ENCODE results near the gene C4orf36.

Gene C4orf36

DNA sequence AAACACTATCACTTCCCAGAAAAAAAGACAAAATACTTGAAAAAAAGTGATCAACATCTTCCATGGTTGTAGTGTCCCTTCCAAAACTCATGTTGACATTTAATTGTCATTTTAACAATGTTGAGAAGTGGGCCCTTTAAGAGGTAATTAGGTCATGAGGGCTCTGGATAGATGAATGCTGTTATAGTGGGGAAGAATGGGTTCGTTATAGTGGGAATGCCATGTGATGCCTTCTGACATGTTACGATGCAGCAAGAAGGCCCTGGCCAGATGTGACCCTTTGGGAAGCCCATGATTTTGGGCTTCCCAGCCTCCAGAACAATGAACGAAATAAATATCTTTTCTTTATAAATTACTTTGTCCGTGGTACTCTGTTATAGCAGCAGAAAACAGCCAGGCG is 39.0 kb downstream of the C4orf36 start:
- no peak for DNase-seq

DNA sequence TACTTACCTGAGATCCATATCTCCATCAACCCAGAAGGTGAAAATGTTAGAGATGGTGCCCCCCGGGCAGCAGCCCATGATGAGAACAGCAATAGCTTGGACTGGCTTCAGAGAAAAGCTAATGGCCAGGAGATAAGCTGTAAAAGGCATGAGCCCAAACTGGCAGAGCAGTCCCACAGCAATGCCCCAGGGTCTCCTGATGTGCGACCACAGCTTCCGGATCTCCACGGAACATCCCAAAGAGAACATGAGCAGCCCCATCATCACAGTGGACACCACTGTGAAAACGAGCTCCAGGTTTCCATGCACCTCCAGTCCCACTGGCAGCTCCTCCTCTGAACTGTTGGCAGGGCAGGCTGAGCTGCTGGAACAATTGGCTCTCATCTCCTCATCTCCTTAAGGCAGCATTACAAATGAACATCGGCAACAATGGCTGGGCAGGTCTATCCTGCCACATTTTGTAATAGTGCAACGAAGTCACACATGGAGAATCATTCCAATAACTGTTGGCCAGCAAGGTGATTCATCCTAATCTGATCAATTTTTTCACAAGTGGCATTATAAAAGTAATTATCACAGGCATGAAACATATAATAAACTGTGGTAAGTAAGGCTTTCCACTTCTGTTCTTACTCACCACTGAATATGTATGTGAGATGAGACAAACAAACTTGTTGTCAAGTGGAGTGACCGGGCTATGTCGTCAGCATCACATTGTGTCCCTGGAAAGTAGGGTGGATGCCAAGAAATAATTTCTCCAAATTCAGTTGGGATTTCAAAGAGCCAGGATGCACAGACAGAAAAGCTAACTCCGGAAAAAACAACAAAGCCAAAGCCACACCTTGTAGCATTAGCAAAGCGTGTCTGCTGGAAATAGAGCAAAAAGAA is 43.2 kb downstream of the C4orf36 start, which contains the start of gene SLC10A6:
Gene SLC10A6 (minus strand): TSS at position 653 of the 888 bp plus-strand sequence. CDS start 269 bp downstream, at position 384.
- no peak for DNase-seq

DNA sequence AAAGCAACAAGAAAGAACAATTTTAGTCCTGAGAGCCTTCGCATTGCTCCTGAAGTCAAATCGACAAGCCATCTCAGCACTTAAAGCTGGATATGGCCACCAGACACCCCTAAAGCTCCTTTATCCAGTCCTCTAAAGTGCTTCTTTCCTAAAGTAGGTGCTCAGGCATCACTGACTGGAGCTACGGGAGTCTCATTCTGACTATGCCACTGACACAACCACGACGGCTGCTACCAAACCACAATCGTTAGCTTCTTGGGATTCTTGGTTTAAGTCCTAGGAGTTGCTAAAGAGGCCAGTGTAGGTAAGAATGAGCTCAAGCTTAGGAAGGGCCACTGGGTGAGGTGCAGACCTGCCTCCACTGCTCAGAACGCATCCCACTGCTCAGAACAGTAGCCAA is 44.1 kb downstream of the C4orf36 start:
- no peak for DNase-seq

DNA sequence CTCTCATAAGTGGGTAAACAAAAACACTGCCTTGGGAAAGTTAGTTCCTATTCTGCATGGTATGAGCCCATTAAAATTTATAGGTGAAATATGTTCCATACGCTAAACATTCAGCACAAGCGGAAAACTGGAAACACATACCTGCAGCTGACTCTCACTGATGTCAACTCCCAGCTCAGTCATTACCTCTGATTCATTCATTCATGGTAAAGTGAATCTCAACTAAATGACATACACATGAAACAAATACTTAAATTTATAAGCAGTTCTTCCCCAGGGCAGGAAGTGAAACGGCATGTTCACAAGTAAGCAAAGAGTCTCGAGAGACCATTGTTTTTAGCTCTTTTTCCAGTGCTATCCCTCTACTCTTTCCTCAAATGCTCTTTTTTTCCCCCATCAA is 44.7 kb downstream of the C4orf36 start:
- DNase-seq, result no peak

DNA sequence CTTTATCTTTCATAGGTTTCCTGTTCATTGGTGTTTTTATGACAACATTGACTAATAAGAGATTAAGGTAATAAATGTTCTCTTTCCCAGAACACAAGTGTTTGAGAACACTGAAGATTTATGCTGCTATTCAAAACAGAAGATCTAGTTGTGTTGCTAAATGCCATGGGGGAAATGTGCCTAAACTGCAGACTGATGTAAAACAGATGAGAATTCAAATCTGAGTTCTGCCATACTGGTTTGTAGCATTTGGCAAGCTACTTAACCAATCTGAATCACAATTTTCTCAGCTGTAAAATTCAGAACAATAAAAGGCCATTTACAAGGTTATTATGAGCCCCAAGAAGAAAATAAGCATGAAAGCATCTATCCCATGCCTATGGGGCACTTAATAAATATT is 45.3 kb downstream of the C4orf36 start:
- DNase-seq, result no peak

DNA sequence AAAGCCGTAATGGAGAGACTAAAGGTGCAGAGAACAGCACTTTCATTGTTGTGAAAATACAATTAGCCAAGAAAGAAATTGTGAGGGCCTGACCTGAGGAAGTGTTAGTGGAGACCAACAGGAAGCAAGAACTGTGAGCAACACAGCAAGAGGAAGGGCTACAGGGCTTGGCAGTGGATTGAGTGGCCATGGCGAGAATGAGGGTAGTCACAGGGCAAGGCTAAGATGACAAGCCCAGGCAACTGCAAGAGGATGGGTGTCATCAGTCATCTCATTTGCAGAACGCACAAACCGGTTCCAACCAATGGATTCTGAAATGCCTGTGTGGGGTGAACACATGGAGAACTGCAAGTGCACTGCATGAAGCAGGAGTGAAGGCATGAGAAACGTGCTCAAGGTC is 46.6 kb downstream of the C4orf36 start:
- DNase-seq, result no peak

DNA sequence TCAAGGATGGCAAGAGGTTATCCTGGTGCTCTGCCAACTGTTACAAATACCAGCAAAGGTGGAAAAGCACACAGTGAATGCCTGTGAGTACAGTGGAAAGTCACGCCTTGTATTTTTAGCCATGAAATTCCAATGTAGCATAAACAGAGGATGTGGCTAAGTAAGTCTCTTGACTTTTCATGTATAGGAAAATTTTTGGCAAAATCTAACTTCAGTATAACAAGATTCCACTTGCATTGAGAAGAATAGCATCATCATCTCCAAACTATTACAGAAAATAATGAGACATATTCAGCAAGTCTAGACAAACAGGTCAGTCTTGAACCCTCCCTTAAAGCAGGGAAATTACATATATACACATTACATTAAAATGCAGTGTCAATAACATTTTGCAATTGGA is 50.9 kb downstream of the C4orf36 start:
- no peak for DNase-seq

DNA sequence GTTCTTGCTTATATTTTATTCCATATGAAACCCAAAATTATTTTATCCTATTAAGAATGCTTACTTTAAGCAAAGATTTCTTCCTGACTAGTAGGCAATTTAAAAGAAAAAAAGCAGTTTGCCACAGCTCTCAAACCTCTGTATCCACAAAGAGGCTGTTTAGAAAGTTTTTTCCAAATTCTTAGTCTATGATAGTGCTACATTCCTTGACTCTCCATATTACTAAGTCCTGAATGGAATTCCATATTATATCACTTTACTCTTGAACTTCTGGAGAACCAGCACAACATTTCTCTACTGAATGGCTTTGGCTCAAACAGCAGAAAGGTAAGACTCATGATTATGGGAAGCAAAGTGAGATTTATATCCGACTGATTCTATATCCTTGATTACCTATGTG is 51.4 kb downstream of the C4orf36 start:
- no peak for DNase-seq

DNA sequence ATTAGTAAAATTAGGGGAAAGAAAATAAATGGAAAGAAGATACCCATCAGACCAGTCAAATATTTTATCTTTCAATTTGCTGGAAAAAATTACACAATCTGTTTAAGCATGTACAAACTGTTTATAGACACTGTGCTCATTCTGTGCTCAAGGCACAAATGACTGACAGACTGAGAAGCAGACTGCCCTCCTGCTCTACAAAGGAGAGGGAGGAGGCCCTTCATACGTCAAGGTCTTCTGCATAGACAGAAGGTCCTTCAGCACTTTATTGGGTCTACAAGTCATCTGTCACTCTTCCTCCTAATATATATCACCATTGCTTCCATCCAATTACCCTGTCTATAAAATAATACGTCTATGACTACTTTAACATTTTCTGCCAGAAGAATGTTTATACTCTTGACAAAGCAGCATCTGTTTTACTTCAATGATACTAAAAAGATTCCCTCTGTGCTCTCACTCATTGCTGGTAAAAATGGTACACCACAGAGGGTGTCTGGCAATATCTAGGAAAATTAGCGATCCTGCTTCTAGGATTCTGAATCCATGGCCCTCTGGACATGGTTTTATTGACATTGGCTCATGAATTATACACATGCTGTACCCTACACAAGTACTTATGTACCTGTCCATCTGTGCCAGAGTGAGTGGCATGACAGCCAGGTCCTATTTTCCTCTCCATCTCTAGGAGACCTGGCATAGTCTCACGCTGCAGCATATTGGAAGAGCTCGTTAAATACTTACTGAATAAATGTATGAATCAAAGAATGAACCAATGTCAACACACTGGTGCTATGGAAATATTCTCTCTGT is 54.3 kb downstream of the C4orf36 start:
- no peak for DNase-seq

DNA sequence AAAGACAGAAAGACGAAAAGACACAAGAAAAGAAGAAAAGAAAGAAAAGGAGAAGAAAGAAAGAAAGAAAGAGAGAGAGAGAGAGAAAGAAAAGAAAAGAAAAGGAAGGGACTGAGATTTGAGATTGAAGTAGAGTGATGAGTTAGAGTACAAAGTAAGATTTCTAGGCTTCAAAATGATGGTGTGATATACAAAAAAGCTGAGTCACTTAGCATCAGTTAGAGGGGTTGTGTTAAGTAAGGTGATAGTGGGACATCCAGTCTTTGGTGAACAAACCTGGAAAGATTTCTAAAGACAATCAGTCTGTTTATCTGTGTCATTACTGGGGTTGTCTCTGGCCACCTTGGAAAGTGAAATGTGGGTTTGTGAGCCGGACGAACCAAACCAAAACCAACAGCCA is 56.5 kb downstream of the C4orf36 start:
- no peak for DNase-seq

DNA sequence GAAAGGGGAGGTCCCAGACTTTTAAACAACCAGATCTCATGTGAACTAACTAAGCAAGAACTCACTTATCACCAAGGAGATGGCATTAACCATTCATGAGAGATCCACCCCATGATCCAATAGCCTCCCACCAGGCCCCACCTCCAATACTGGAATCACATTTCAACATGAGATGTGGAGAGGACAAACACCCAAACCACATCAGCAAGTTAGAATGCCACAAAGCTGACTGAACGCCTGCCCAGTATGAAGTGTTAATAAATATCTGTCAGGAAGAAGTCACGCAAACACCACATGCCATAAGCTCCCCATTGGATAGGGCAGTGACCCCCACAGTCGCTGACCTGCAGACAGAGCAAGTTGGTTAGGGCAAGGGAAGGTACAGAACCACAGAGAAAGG is 57.3 kb downstream of the C4orf36 start:
- no peak for DNase-seq

DNA sequence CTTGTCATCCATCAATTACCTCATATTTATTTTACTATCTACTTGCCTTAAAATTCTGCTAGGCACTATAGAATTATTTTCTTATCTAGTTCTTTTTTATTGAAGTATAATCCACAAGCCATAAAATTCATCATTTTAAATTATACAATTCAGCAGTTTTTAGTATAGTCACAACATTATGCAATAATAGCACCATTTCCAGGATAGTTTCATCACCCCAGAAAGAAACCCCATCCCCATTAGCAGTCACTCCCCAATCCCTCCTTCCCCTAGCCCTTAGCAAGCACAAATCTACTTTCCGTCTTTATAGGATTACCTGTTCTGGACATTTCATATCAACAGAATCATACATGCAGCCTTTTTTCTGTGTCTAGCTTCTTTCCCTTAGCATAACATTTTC is 58.6 kb downstream of the C4orf36 start:
- no peak for DNase-seq

DNA sequence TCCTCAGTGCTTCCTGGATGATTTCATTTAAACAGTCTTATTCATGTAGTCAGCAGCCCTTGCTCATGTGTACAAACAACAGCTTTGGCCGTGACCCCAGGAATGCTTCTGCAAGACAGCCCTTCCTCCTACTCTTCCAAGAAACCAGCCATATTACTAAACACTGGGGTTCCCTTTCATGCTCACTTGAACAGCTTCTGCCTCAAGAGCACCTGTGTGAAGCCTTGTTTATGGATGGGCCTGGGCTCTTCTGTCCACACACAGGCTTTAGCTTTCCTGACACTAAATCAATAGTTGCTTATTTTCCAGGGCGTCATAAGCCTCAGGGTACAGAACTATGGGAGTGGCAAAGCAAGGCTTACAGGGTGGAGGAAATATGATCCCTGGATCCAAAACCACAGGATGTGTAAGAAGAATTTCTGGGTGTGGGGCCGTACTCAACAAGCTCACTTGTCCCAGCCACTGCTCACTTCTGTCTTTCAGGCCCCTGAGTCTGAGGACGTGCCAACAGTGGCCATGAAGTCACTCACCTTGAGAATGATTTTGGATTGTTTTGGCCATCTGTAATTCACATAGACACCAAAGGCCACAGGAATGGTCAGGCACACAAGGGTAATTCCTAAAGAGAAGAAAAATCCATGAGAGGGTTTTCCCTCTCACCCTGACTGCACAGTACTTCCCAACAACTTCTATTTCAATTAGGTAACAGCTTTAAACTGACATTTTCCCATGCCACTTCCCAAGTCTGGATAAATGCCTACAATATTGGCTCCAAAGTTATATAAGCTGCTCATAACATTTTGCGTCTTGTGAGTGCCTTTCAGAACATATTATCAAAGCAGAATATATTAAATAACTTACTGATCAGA is 60.7 kb downstream of the C4orf36 start:
- no peak for DNase-seq
